H1 (cell line): ENCODE results near the gene C1QL2. TPM values are rescaled to one million over a fixed set of nuclear protein-coding genes. Genes with fewer than 3 reads are reported as not detected.
A peak's percentile ranks its signal among the peaks of the same experiment; 100 is the strongest.

ENCODE experiments used
- CTCF ChIA-PET: fragments of 300-600 bp; sonication (Branson Sonifier 250); formaldehyde crosslinking; loops from one replicate; lab custom pipeline; 2021; ENCODE audit not compliant: partially characterized antibody; lab: Charles Lee
- POLR2A ChIA-PET: fragments of 300-600 bp; sonication (Branson Sonifier 250); formaldehyde crosslinking; loops from one replicate; lab custom pipeline; 2021; ENCODE audit warnings: inconsistent platforms; ENCODE audit not compliant: partially characterized antibody; lab: Charles Lee
- DNase-seq, 2 experiments: peaks; one replicate each; pipeline versions ENCODE4 v3.0.0 to v3.0.0-alpha.2; 2010 to 2022; ENCODE audit warnings: low spot score in 2 of 2, low read depth in 1 of 2, mixed read lengths in 1 of 2
- FAIRE-seq: peaks from 2 replicates; lab custom pipeline; 2011; peaks lifted over from hg19 to GRCh38; lab: Jason Lieb, UNC
- H2AFZ ChIP-seq: 2 replicates; pipeline ENCODE4 v1.8.1; 2012; ENCODE audit warnings: low read length, inconsistent platforms
- H2AK5ac ChIP-seq: 2 replicates; pipeline ENCODE4 v1.6.1; 2013; ENCODE audit warnings: low read depth, low read length
- H2BK120ac ChIP-seq: replicated peaks from 2 replicates; pipeline ENCODE3; 2013; ENCODE audit warnings: low read depth, low read length, inconsistent platforms
- H2BK12ac ChIP-seq: 2 replicates; pipeline ENCODE4 v1.6.1; 2013; ENCODE audit warnings: low read depth, low read length
- H2BK15ac ChIP-seq: 2 replicates; pipeline ENCODE4 v1.6.1; 2013; ENCODE audit warnings: low read length
- H2BK20ac ChIP-seq: 2 replicates; pipeline ENCODE4 v1.6.1; 2013; ENCODE audit warnings: low read length
- H2BK5ac ChIP-seq: 2 replicates; pipeline ENCODE4 v1.6.1; 2013; ENCODE audit warnings: low read depth, low read length
- H3K14ac ChIP-seq: 2 replicates; pipeline ENCODE4 v1.6.1; 2013; ENCODE audit warnings: inconsistent platforms; ENCODE audit not compliant: insufficient read length
- H3K18ac ChIP-seq: 2 replicates; pipeline ENCODE4 v1.6.1; 2013; ENCODE audit warnings: low read length; ENCODE audit errors: extremely low read depth
- H3K23ac ChIP-seq: 2 replicates; pipeline ENCODE4 v1.6.1; 2013; ENCODE audit warnings: inconsistent platforms; ENCODE audit not compliant: insufficient read length
- H3K23me2 ChIP-seq: 2 replicates; pipeline ENCODE4 v1.6.1; 2013; ENCODE audit warnings: low read depth, low read length
- H3K27ac ChIP-seq: 2 replicates; pipeline ENCODE4 v1.6.1; 2011; ENCODE audit warnings: low read depth, low read length, inconsistent platforms
- H3K27me3 ChIP-seq, 4 experiments: replicated peaks in 1 of 4; 1 replicate in 1 of 4; 2 replicates in 3 of 4; pipeline versions ENCODE4 v1.6.1 to v1.8.1; 2011 to 2013; ENCODE audit warnings: low read length in 3 of 4, mild to moderate bottlenecking in 3 of 4, inconsistent platforms in 2 of 4, mixed read lengths in 2 of 4, moderate library complexity in 1 of 4; ENCODE audit not compliant: control insufficient read depth in 3 of 4, insufficient read depth in 3 of 4; ENCODE audit errors: extremely low read depth in 1 of 4
- H3K36me3 ChIP-seq, 4 experiments: 2 replicates each; pipeline versions ENCODE4 v1.6.1 to v1.8.1; 2011 to 2013; ENCODE audit warnings: mild to moderate bottlenecking in 4 of 4, low read length in 3 of 4, moderate library complexity in 2 of 4, control low read depth in 1 of 4, inconsistent platforms in 1 of 4; ENCODE audit not compliant: insufficient read depth in 4 of 4, control insufficient read depth in 2 of 4
- H3K4ac ChIP-seq: replicated peaks from 2 replicates; pipeline ENCODE3; 2013; ENCODE audit warnings: low read length, low read depth, mixed read lengths, inconsistent platforms; ENCODE audit not compliant: insufficient read length
- H3K4me1 ChIP-seq, 4 experiments: replicated peaks in 1 of 4; 1 replicate in 1 of 4; 2 replicates in 3 of 4; pipeline versions ENCODE4 v1.6.1 to v1.8.1; 2011 to 2013; ENCODE audit warnings: low read length in 3 of 4, inconsistent platforms in 2 of 4, mixed read lengths in 1 of 4; ENCODE audit not compliant: insufficient read depth in 4 of 4, control insufficient read depth in 3 of 4
- H3K4me2 ChIP-seq, 2 experiments: 2 replicates each; pipeline versions ENCODE4 v1.6.1 to v1.8.1; 2011 to 2013; ENCODE audit warnings: low read depth in 2 of 2, low read length in 2 of 2, control low read depth in 1 of 2, inconsistent platforms in 1 of 2, mild to moderate bottlenecking in 1 of 2; ENCODE audit not compliant: insufficient read depth in 1 of 2
- H3K4me3 ChIP-seq, 4 experiments: fragments of 200-600, 300-600 bp in 1 of 4; sonication (generic), shearing (Covaris generic), sonication (Bioruptor Twin) in 1 of 4; 2 replicates each; pipeline versions ENCODE4 v1.5.1 to v1.8.1; 2011 to 2016; ENCODE audit warnings: low read length in 4 of 4, low read depth in 3 of 4, control low read depth in 2 of 4, inconsistent platforms in 2 of 4, mild to moderate bottlenecking in 2 of 4, mixed read lengths in 1 of 4, moderate library complexity in 1 of 4; ENCODE audit not compliant: insufficient read depth in 2 of 4; ENCODE audit errors: extremely low read depth in 1 of 4
- H3K56ac ChIP-seq: replicated peaks from 2 replicates; pipeline ENCODE3; 2013; ENCODE audit warnings: low read depth, mild to moderate bottlenecking, mixed read lengths, low read length, inconsistent platforms; ENCODE audit not compliant: insufficient read length
- H3K79me1 ChIP-seq: 2 replicates; pipeline ENCODE4 v1.6.1; 2013; ENCODE audit warnings: low read depth, low read length, control low read depth
- H3K79me2 ChIP-seq, 2 experiments: 2 replicates each; pipeline versions ENCODE4 v1.6.1 to v1.8.1; 2012 to 2013; ENCODE audit warnings: low read length in 2 of 2, mild to moderate bottlenecking in 2 of 2, inconsistent platforms in 1 of 2; ENCODE audit not compliant: insufficient read depth in 2 of 2, control insufficient read depth in 1 of 2
- H3K9ac ChIP-seq, 4 experiments: replicated peaks in 1 of 4; 1 replicate in 1 of 4; 2 replicates in 3 of 4; pipeline versions ENCODE4 v1.6.1 to v1.8.1; 2011 to 2013; ENCODE audit warnings: low read depth in 3 of 4, low read length in 3 of 4, control low read depth in 2 of 4, mild to moderate bottlenecking in 2 of 4, moderate library complexity in 2 of 4, inconsistent platforms in 1 of 4; ENCODE audit errors: extremely low read depth in 1 of 4
- H3K9me3 ChIP-seq, 2 experiments: 2 replicates each; pipeline versions ENCODE4 v1.6.1 to v1.8.1; 2012 to 2013; ENCODE audit warnings: mild to moderate bottlenecking in 2 of 2, moderate library complexity in 2 of 2, control low read depth in 1 of 2, inconsistent platforms in 1 of 2, low read depth in 1 of 2, low read length in 1 of 2, mixed read lengths in 1 of 2; ENCODE audit not compliant: insufficient read depth in 2 of 2
- H4K20me1 ChIP-seq, 2 experiments: replicated peaks in 1 of 2; 2 replicates each; pipeline versions ENCODE3 to v1.8.1; 2011 to 2013; ENCODE audit warnings: inconsistent platforms in 2 of 2, low read length in 2 of 2, mild to moderate bottlenecking in 1 of 2; ENCODE audit not compliant: insufficient read depth in 2 of 2, control insufficient read depth in 1 of 2
- H4K5ac ChIP-seq: 2 replicates; pipeline ENCODE4 v1.6.1; 2013; ENCODE audit warnings: low read length, low read depth, mixed read lengths, inconsistent platforms; ENCODE audit not compliant: insufficient read length
- H4K8ac ChIP-seq: 2 replicates; pipeline ENCODE4 v1.8.0; 2013; ENCODE audit warnings: mild to moderate bottlenecking, moderate library complexity, low read length, inconsistent platforms; ENCODE audit not compliant: insufficient read depth; ENCODE audit errors: extremely low read depth
- H4K91ac ChIP-seq: replicated peaks from 2 replicates; pipeline ENCODE3; 2013; ENCODE audit warnings: low read length, mixed read lengths, inconsistent platforms; ENCODE audit not compliant: insufficient read length
- CEBPB ChIP-seq: IDR thresholded peaks from 2 replicates; pipeline ENCODE4 v1.6.1; 2012; ENCODE audit warnings: low read depth, low read length
- ZNF274 ChIP-seq: IDR thresholded peaks from 2 replicates; pipeline ENCODE4 v1.7.0; 2012; ENCODE audit warnings: low read length, borderline replicate concordance; ENCODE audit errors: extremely low read depth
- WGBS, 2 experiments: shearing (Covaris generic) in 1 of 2; methylation state at CpG; one replicate each; pipeline versions ENCODE4 v1.1.6 to v1.1.7; 2013 to 2015; ENCODE audit warnings: low lambda C conversion rate in 2 of 2, mixed read lengths in 2 of 2, inconsistent platforms in 1 of 2, low coverage in 1 of 2, missing lambda C conversion rate in 1 of 2; ENCODE audit not compliant: insufficient replicate concordance in 2 of 2, insufficient coverage in 1 of 2, insufficient read length in 1 of 2; ENCODE audit errors: extremely low coverage in 1 of 2, missing lambda C conversion rate in 1 of 2; 5-methylcytosine and 5-hydroxymethylcytosine counted together
- polyA plus RNA-seq, 7 experiments: library from polyadenylated mRNA; depleted of rRNA in 3 of 7; stranded (reverse) in 5 of 7; unstranded in 2 of 7; fragments of >200 nt in 5 of 7; fragments of 200-250 nt in 2 of 7; gene quantifications; 1 replicate in 5 of 7; 2 replicates in 1 of 7; 4 replicates in 1 of 7; pipeline versions ENCODE4 v1.2.1 to v1.2.3, GENCODE V29; 2011 to 2013; ENCODE audit warnings: missing spikeins in 2 of 7, mixed read lengths in 2 of 7
- total RNA-seq: library from RNA; stranded (reverse); fragmentation: NEBNext Ultra II Directional; extraction: Animal tissue kit (Norgen Biotek cat#: 25700); gene quantifications from 2 replicates; pipeline ENCODE4 v1.2.1, GENCODE V29; 2021

C1QL2 gene
- total and polyA plus RNA-seq, 2 of the 8 experiments (the other 6 are each of a cell fraction or from before 2014, with no cell fraction given): 0.80 to 0.88 TPM

DNA sequence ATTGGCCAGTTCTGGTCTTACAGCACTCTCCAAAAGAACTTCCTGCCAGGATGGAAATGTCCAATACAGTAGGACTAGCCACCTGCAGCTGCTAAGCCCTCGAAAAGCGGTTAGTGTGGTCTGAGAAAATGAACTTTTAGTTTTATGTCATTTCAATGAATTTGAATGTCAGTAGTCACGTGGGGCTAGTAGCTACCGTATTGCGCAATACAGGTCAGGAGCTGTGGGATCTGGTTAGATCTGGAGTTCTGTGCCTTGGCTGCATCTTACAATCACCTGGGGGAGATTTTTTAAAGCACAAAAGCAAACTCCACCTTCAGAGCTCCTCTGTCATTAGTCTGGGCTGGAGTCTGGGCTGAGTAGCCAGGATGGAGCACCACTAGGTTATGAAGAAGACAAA, 35.9 kb downstream of the C1QL2 start:
- Histone ChIP-seq H3K56ac (no peak overlapping the region), H4K20me1 (no peaks in the 10 kb centered on the region), H3K27me3 (peaks cover 0 to 10% (median 0%) of the 10 kb centered on the region in 4 experiments; a peak in 2 of 7 replicates), H3K18ac (no peak overlapping the region), H3K4me1 (peaks cover 7 to 25% (median 17%) of the 10 kb centered on the region in 4 experiments), H3K14ac (no peak overlapping the region), H3K9me3 (no peaks in the 10 kb centered on the region), H2BK20ac (0 out of 2 replicates have a peak overlapping the region, but pooled peaks have one; percentile 55), H3K4me2 (no peak overlapping the region), H2BK5ac (no peak overlapping the region), H4K5ac (no peak overlapping the region), H3K79me2 (no peaks in the 10 kb centered on the region), H3K23ac (no peak overlapping the region), H2AFZ (no peak overlapping the region), H2BK12ac (no peak overlapping the region), H3K36me3 (no peaks in the 10 kb centered on the region), H2AK5ac (no peak overlapping the region), H3K23me2 (no peaks in the 10 kb centered on the region), H4K91ac (no peak overlapping the region), H3K4me3 (no peak overlapping the region), H4K8ac (no peak overlapping the region), H2BK120ac (no peak overlapping the region), H2BK15ac (no peak overlapping the region), H3K27ac (no peak overlapping the region), H3K9ac (no peak overlapping the region), H3K79me1 (no peaks in the 10 kb centered on the region), H3K4ac (no peak overlapping the region)
- WGBS, 2 experiments: 100% methylated on average over 5 of the region's 5 CpGs; no CpG with 5 or more reads in 1 of the 2 experiments
- DNase-seq: peak in 1 of 2 experiments; percentile 35
- no peak for FAIRE-seq
- ChIA-PET POLR2A (interaction anchor here (1.3 kb wide), 1 partner anchor 14 kb away, joined by 4 read pairs; no protein-coding TSS in a partner anchor), CTCF (interaction anchor here (1.1 to 12.6 kb wide), 9 partner anchors 13 to 157 kb away, joined by 3 to 198 read pairs (median 4); no protein-coding TSS in a partner anchor)
- TF ChIP-seq CEBPB: peak; percentile 100
- TF ChIP-seq ZNF274: no peak
